Stomach (tissue), 4 donors: ENCODE results near the gene LAMTOR3.

Experiments used
- POLR2A ChIP-seq, 4 donors: fragments of 450-650 bp; IDR thresholded peaks; one replicate each; pipeline ENCODE4 v1.6.1; 2016; ENCODE audit warnings: antibody characterized with exemption in 4 of 4, control low read depth in 2 of 4, mild to moderate bottlenecking in 1 of 4, moderate library complexity in 1 of 4
- POLR2AphosphoS5 ChIP-seq, 3 donors: sonication (generic); formaldehyde crosslinking; IDR thresholded peaks; one replicate each; pipeline ENCODE4 v1.6.1; 2016; ENCODE audit warnings: antibody characterized with exemption in 3 of 3
- TF ChIP-seq, protein P1 (sequence below), 7 experiments: fragments of 450-650 bp in 4 of 7; fragments of 200-600 bp in 3 of 7; sonication (generic) in 3 of 7; IDR thresholded peaks; one replicate each; pipeline ENCODE4 v1.5.1; 2016 to 2019; ENCODE audit warnings: antibody characterized with exemption in 7 of 7, control low read depth in 2 of 7, mild to moderate bottlenecking in 1 of 7

DNA sequence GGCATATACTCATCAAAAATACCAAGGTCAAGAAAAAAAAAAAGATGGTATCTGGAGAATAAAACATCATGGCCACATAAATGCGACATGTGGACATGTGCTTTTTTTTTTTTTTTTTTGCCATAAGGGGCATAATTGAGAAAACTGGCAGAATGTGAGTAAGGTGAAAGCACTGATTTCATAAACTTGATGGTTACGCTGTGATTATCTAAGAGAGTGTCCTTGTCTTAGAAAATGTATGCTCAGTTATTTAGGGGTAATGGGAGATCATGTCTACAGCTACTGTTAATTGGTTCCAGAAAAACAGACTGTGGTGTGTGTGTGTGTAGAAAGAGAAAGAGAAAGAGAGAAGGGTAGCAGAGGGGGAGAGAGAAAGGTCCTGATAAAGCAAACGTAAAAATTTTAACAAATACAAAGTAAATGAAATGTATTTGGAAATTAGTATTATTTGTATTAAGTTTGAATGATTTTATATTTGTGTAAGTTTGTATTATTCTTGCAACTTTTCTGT, 44.1 kb upstream of the LAMTOR3 start:
- TF ChIP-seq POLR2AphosphoS5 (IDR thresholded peaks at IDR 0.05) (no peak), POLR2A (IDR thresholded peaks at IDR 0.05) (no peak)
- TF ChIP-seq, protein P1, sequence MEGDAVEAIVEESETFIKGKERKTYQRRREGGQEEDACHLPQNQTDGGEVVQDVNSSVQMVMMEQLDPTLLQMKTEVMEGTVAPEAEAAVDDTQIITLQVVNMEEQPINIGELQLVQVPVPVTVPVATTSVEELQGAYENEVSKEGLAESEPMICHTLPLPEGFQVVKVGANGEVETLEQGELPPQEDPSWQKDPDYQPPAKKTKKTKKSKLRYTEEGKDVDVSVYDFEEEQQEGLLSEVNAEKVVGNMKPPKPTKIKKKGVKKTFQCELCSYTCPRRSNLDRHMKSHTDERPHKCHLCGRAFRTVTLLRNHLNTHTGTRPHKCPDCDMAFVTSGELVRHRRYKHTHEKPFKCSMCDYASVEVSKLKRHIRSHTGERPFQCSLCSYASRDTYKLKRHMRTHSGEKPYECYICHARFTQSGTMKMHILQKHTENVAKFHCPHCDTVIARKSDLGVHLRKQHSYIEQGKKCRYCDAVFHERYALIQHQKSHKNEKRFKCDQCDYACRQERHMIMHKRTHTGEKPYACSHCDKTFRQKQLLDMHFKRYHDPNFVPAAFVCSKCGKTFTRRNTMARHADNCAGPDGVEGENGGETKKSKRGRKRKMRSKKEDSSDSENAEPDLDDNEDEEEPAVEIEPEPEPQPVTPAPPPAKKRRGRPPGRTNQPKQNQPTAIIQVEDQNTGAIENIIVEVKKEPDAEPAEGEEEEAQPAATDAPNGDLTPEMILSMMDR (IDR thresholded peaks at IDR 0.05) = no peak
